Measurements from ENCODE around the gene XBP1.
"Not testable (repeated sequence)": the region's sequence is repeated elsewhere in the genome, so short reads cannot be mapped to it uniquely, and the experiment has no call there.

Gene XBP1

DNA sequence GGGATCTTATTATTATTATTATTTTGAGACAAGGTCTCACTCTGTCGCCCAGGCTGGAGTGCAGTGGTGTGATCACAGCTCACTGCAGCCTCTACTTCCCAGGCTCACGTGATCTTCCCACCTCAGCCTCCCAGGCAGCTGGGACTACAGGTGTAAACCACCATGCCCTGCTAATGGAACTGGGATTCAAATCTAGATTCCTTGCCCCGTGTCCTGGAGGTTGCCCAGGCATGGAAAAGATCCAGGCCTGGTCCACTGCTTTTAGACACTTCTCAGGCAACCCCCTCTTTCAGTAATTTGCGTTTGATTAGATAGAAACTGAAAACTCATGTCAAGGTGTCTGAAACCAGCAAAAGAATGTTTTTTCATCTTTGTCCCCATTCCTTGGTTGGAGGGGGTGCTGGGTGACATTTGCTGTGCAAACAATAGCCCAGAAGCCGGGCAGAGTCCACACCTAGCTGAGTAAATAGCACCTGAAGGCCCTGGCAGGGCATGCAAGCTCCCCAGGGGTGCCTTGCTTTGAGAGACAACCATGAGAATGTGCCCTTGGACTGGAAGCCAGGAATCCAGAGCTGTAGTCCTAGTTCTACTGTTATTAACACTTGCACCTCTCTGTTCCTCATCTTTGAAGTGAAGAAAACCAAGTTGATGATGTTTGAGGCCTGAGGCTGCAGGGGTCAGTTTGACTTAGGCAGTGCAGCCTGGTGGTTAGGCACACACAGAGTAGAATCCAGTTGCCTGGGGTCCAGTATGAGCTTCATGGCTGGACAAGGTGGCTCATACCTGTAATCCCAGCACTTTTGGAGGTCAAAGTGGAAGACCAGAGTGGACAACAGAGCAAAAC, 19.1 kb upstream of the XBP1 start:
- H3K4me3 ChIP-seq (ENCODE audit: low read depth, low read length) = no peak overlapping the region

DNA sequence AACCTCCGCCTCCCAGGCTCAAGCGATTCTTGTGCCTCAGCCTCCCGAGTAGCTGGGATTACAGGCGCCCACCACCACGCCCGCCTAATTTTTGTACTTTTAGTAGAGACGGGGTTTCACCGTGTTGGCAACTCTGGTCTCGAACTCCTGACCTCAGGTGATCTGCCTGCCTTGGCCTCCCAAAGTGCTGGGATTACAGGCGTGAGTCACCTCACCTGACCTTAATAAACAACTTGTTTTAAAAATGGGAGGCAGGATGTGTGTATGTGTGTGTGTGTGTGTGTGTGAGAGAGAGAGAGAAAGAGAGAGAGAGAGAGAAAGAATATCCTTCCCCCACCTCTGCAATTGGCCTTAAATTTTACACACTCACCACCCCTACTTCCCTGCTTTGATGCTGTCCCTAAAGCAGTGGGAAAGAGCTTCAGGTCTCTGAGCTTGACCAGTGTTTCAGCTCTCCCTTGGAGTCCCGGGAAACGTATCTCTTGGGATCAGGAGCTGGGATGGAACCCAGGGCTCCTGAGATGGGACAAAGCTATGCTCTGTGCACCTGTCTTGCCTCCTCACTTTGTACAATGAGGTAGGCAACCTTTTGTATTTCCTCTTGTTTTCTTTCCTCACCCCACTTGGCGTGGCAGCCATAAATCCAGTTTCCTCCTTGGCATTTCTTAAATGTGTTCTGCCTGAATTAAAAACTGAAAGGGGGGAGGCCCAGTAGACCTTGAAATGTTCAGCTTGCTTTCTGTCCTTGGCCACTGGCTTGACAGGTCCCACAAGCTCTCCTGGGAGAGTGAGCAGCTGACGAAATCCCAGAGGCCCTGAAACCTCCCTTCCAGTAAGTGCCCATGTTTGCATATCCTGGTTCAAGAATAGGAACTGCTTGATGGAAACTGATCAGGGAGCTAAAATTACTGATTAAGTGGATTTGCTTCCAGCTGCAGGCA, 17.8 kb upstream of the XBP1 start:
- H3K4me3 ChIP-seq (ENCODE audit: low read depth, low read length) = no peak overlapping the region

DNA sequence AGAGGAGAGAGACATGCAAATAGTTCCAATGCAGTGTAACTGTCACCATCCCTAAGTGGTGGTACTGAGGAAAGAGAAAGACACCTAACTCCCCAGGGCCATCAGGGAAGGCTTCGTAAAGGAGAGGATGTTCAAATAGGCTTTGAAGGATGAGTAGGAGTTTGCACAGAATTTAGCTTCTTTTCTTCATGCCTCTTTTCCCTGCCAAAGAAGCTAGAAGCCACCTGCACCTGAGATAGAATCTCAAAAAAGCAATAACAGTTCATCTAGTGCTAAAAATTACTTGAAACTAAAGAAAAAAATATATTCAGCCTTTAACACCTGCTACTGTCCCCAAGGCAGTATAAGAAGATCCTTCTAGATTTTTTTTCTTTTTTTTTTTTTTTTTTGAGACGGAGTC, 16.7 kb upstream of the XBP1 start:
- H3K4me3 ChIP-seq (ENCODE audit: low read depth, low read length) = no peak overlapping the region

DNA sequence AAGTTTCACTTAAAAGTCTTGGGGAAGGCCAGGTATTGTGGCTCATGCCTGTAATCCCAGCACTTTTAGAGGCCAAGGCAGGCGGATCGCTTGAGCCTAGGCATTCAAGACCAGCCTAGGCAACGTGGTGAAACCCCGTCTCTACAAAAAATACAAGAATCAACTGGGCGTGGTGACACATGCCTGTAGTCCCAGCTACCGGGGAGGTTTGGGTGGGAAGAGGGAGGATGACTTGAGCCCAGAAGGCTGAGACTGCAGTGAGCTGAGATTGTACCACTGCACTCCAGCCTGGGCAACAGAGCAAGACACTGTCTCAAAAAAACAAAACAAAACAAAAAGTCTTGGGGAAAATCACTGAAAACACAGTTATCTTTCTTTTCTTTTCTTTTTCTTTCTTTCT, 15.4 kb upstream of the XBP1 start:
- H3K4me3 ChIP-seq (ENCODE audit: low read depth, low read length) = no peak overlapping the region

- no peak overlapping the region for H3K4me3 ChIP-seq (ENCODE audit: low read depth, low read length)
Measured at GRCh38 chr22:28815111-28815510, 14.7 kb upstream of the XBP1 start.

DNA sequence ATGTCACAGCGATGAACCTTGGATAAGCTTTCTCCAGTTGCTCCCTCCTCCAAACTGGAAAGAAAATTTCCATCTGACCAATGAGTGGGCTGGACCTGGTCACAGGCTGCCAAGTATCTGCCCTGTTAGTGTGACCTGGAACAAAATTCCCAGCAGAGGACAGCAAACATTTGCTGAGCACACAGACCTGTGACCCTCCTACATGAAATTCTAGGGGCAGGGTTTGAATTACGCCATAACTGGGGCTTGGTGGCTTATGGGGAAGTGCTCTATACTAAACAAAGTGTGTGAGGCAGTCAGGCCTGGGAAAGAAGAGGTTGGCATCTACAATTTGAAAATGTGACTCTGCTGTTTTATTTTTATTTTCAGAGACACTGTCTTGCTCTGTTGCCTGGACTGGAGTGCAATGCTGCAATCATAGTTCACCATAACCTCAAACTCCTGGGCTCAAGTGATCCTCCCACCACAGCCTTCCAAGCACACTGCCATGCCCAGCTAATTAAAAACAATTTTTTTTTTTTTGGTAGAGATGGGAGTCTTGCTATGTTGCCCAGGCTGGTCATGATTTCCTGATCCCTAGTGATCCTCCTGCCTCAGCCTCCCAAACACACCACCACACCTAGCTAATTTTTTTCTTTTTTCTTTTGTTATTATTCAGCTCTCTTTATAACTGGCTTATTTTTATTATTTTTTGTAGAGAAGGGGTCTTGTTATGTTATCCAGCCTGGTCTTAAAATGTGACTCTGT, 13.6 kb upstream of the XBP1 start:
- no peak overlapping the region for H3K4me3 ChIP-seq (ENCODE audit: low read depth, low read length)

- no peak overlapping the region for H3K4me3 ChIP-seq (ENCODE audit: low read depth, low read length)
Measured at GRCh38 chr22:28812516-28812915, 12.1 kb upstream of the XBP1 start.

- H3K4me3 ChIP-seq (ENCODE audit: low read depth, low read length) = no peak overlapping the region
Measured at GRCh38 chr22:28810821-28811491, 10.6 kb upstream of the XBP1 start.

DNA sequence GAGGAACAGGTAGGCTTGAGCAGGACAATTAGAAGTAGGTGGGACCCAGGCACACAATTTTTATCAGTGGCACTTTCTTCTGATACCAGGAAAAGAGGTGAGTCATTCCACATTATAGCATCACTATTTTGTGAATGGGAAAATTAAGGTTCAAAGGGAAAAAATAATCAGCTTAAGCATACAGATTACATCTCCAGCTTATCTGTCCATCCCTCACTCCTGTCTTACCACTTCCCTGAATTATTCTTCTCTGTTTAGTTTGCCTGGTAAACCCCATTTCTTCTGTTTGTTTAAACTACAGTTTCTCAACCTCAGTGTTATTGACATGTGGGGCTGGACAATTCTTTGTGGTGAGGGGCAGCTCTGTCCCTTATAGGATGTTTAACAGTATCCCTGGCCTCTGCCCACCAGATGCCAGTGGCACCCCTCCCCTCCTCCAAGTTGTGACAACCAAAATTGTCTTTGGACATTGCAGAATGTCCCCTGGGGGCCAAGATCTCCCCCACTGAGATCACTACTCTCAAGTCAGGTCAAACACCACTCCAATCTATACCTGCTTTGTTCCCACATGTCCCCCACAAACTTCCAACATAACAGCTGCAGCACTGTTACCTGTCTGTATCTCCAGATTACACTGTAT, 8.5 kb upstream of the XBP1 start:
- H3K4me3 ChIP-seq (ENCODE audit: low read depth, low read length) = no peak overlapping the region

- H3K4me3 ChIP-seq (ENCODE audit: low read depth, low read length) = not testable (repeated sequence)
Measured at GRCh38 chr22:28805426-28805825, 5.1 kb upstream of the XBP1 start.

- H3K4me3 ChIP-seq (ENCODE audit: low read depth, low read length) = no peak overlapping the region
Measured at GRCh38 chr22:28802595-28803123, 2.3 kb upstream of the XBP1 start.

- H3K4me3 ChIP-seq (ENCODE audit: low read depth, low read length) = no peak overlapping the region
Measured at GRCh38 chr22:28801845-28802594, 1.7 kb upstream of the XBP1 start.

DNA sequence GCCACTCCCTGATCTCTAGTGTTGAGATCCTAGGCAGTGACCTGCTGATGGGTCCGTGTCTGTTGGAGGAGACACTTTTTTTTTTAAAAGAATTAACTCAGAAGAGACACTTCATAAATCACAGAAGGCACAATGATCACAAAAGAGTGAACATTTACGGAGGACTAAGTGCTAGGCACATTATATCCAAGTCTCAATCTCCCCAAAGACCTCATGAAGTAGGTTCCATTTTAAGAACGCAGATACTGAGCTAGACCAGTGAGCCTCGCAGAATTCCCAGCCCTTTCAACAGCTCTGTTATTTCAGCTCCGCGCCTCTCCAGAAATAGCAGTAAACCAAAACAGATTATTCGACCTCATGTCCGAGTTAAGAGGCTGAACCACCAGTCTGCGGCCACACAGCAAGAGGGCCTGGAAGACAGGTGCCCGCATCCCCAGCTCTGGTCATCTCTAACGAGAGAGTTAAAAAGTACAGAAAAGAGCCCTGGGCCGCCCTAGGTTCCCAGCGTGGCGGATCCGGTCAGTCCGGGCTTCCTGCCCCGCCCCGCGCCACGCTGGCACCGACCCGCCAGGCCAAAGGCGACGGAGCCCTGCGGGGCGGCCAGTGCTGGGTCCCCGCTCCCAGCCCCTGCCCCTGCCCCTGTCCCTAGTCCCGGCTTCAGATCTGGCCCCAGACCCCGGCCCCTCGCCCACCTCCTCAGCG, 612 bp downstream of the XBP1 start:
- peak overlapping the region; percentile 93 for H3K4me3 ChIP-seq (ENCODE audit: low read depth, low read length)

GRCh38 chr22:28798810-28799605, 1.4 kb downstream of the XBP1 start:
- H3K4me3 ChIP-seq (ENCODE audit: low read depth, low read length) = peak overlapping the region; percentile 93

DNA sequence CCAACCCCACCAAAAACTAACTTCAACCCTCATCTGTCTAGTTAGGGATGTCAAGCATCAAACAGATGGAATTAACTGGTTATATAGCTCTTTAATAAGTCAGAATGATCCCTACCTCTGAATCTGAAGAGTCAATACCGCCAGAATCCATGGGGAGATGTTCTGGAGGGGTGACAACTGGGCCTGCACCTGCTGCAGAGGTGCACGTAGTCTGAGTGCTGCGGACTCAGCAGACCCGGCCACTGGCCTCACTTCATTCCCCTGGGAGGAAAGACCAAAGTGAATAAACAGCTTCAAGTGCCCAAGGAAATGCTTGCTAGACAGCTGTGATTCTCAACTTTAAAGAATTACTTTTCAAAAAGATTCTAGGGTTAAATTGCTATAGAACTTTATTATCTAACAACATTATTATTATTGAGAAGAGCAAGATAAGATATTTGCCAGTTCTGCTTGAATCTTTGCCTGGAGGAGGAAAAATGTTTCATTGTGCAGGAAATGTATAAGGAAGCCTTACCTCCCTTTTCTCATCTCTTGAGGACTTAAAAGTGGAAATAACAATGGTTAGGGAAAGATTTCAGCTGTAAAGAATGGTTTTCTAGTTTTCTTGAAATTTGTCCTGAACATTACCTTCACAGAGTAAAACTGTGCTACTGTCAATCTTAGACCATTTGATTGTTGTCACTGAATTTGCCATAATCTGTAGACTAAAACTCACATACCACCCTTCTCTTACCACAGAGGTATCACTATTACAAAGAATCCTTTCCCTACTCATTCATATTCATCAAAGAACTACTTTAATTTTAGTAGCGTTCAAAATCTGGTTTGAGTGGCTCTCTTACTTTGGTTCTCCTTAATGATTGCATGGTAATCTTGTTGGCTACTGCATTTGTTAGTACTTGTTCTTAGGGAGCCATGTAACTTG, 4.2 kb downstream of the XBP1 start:
- H3K4me3 ChIP-seq (ENCODE audit: low read depth, low read length) = no peak overlapping the region

GRCh38 chr22:28795071-28795693, 5.2 kb downstream of the XBP1 start:
- H3K4me3 ChIP-seq (ENCODE audit: low read depth, low read length) = no peak overlapping the region

Data from iPS-11a (cell line).